ENCODE results near the gene TRIM8. TPM values are rescaled to one million over a fixed set of nuclear protein-coding genes. Genes with fewer than 3 reads are reported as not detected.

The TRIM8 gene
- total RNA-seq, 2 donors from 2014 or later: 106 to 125 TPM

DNA sequence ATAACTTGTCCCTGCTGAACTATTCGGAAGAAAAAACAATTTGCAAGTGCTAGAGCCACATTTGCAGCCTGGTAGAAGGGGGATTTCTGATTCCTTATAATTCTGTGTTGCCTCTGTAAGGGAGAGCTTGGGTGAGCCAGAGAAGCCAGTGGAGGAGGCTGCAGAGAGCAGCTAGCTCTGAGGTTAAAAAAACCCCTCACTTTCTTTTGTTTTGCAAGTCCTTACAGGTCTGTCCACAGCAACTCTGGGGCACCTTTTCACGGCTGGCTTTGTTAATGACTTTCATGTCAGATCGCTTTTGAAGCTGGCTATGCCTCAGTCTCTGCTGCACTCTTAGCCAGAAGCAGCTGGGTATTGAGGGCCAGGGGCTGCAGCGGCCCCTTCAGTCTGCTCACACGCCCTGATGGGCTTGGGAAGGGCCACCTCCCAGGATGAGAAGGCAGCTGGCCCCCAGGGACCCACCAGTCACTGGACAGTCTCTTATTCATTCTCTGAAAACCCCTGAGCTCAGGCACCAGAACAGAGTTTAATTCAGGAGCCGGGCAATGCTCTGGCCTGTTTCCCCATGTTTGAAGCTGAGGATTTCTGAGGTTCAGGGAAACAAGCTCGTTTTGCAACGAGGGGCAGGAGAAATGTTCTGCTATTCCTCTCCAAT lies 30.9 kb downstream of the TRIM8 start:
- H3K9me3 ChIP-seq: no peaks in the 10 kb centered on the region
- no peaks in the 10 kb centered on the region for H3K27me3 ChIP-seq
- TF ChIP-seq, protein P1, sequence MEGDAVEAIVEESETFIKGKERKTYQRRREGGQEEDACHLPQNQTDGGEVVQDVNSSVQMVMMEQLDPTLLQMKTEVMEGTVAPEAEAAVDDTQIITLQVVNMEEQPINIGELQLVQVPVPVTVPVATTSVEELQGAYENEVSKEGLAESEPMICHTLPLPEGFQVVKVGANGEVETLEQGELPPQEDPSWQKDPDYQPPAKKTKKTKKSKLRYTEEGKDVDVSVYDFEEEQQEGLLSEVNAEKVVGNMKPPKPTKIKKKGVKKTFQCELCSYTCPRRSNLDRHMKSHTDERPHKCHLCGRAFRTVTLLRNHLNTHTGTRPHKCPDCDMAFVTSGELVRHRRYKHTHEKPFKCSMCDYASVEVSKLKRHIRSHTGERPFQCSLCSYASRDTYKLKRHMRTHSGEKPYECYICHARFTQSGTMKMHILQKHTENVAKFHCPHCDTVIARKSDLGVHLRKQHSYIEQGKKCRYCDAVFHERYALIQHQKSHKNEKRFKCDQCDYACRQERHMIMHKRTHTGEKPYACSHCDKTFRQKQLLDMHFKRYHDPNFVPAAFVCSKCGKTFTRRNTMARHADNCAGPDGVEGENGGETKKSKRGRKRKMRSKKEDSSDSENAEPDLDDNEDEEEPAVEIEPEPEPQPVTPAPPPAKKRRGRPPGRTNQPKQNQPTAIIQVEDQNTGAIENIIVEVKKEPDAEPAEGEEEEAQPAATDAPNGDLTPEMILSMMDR (IDR thresholded peaks at IDR 0.05): no peak
- peak overlapping the region; percentile 82 to 90 for H3K27ac ChIP-seq
- H3K4me3 ChIP-seq: no peak overlapping the region
- no peak for DNase-seq (ENCODE audit: low spot score)
- no peaks in the 10 kb centered on the region for H3K36me3 ChIP-seq
- peaks cover 0 to 89% of the 10 kb centered on the region in 2 donors for H3K4me1 ChIP-seq

DNA sequence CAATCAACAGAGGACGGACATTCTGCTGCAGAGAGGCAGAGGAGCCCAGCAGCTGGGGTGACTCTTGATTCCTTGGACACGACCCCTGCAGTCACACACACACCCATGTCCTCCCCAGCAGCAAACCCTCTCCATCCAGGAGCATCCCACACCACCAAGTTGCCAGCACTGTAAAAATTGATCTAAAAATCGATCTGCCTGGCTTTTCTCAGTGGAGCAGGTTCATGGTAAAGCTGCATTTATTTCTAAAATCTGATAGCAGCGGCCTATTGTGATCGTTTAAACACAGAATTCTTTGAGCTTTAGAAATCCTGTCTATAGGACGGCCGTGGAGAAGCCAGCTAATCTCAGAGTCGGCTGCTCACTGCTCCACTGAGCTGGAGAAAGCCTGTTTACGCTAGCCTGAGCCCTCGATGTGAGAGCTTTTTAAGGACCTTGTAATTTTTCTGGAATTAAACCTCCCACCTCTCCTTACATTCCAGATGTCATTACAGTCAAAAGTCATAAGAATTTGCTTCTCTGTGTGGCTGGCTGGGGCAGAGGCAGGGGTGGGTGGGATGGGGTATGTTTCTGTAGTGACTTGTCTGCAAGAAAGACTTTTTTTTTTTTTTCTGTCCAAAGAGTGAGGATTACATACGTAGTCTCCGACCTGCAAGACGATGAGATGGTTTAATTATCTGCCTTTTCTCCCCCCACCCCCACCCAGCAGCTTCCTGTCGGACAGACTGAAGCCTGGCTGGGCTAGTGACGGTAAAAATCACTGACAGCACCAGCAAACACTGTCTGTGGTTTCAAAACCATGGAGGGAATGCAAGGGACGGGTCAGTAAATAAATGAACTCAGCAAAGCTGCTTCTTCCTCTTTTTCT lies 31.6 kb downstream of the TRIM8 start:
- Histone ChIP-seq H3K4me3 (no peak overlapping the region), H3K36me3 (no peaks in the 10 kb centered on the region), H3K27me3 (no peaks in the 10 kb centered on the region), H3K27ac (peak overlapping the region; percentile 82 to 90), H3K4me1 (peaks cover 0 to 82% of the 10 kb centered on the region in 2 donors), H3K9me3 (no peaks in the 10 kb centered on the region)
- DNase-seq (ENCODE audit: low spot score): no peak
- TF ChIP-seq, protein P1 (IDR thresholded peaks at IDR 0.05): no peak

DNA sequence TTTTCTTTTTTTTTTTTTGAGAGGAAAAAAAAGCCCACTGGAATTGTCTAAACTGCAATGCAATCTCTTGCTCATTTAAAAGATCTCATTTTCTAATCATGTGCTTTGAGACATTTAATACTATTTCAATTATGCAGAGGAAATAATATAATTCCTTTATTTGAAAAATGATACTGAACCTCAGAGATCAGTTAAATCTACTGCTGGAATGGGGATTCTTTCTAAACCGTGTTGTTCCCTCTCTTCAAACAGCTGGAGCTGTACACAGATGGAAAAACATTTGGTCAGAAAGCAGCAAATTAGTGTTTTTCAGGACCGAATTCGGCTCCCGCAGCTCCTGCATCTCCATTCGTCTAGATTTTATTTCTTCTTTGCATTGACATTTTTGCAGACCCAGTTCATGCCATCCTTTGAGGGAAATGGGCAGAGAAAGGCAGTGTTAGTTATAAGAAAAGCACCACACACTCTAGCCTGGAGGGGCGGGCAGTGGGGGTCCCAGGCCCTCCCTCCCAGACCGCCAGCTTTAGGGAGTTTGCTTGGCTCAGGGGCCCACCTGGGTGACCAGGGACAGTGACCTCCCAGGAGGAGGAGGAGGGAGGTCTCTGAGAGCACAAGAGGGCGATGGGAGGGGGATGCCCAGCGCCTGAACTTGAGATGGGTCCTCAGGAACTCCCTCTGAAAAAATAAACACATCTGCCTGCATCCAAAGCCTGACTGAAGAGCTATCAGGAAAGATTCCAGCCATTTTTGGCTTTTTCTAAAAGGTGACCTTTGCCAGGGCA lies 32.4 kb downstream of the TRIM8 start:
- peaks cover 0 to 77% of the 10 kb centered on the region in 2 donors for H3K4me1 ChIP-seq
- H3K27ac ChIP-seq: peak overlapping the region; percentile 12 to 66
- H3K9me3 ChIP-seq: no peaks in the 10 kb centered on the region
- no peaks in the 10 kb centered on the region for H3K36me3 ChIP-seq
- H3K4me3 ChIP-seq: no peak overlapping the region
- no peaks in the 10 kb centered on the region for H3K27me3 ChIP-seq
- TF ChIP-seq, protein P1 (IDR thresholded peaks at IDR 0.05): no peak
- DNase-seq (ENCODE audit: low spot score): no peak

DNA sequence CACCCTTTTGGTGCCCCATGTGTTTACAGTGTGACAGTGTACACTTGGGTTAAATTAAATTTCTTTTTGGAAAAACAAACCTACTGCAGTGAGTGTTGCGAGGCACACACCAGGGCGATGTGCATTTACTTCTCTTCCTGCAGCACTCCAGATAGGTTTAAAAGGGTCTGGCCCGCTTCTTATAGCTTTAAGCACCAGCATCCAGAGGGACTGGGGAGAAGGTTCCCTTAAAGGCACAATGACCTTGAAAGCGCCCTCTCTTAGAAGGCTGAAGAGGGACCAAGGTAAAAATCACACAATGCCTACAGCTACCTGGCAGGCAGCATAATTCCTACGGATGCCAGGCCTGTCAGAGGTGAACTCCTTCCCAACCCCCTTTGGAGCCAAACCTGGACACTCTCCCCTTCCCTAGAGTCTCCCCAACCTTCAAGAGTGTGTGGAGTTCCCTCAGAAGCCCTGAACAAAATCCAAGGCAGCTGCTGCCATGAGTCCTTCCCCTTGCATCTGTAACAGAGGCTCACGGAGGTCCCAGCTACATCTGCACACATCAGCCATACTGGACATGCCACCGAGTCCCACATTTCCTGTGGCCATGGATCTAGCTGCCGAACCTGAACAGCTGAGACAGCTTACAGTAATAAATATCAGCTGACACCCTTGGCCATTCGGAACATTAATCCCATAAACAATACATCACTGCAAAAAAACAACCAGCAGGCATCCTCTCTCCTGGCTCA lies 33.2 kb downstream of the TRIM8 start:
- H3K4me3 ChIP-seq: no peak overlapping the region
- TF ChIP-seq, protein P1 (IDR thresholded peaks at IDR 0.05): no peak
- H3K36me3 ChIP-seq: no peaks in the 10 kb centered on the region
- DNase-seq (ENCODE audit: low spot score): no peak
- no peaks in the 10 kb centered on the region for H3K9me3 ChIP-seq
- H3K4me1 ChIP-seq: peaks cover 0 to 69% of the 10 kb centered on the region in 2 donors
- H3K27me3 ChIP-seq: no peaks in the 10 kb centered on the region
- H3K27ac ChIP-seq: peak overlapping the region; percentile 55 to 66

DNA sequence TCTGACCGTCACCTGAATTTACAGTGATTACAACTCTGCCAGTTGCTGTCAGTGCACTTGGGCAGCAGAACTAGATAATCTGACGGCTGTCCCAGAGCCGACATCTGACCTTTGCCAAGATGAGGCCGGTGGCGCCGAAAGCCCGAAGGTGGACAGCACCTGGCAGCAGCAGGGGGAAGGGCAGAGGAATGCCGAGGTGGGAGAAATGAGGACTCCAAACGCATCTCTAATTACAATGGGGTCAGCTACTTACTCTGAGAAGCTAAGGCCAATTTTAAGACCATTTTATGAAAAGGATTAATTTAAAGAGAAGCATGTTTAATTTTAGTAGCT lies 33.8 kb downstream of the TRIM8 start:
- H3K27me3 ChIP-seq: no peaks in the 10 kb centered on the region
- H3K36me3 ChIP-seq: no peaks in the 10 kb centered on the region
- H3K4me3 ChIP-seq: no peak overlapping the region
- TF ChIP-seq, protein P1 (IDR thresholded peaks at IDR 0.05): no peak
- DNase-seq (ENCODE audit: low spot score): no peak
- H3K27ac ChIP-seq: peak overlapping the region; percentile 55 to 66
- H3K9me3 ChIP-seq: no peaks in the 10 kb centered on the region
- H3K4me1 ChIP-seq: peaks cover 0 to 65% of the 10 kb centered on the region in 2 donors

All from right atrium auricular region (tissue), 2 donors.